NB4 (cell line): Measurements from ENCODE around the gene STXBP1.
A peak's percentile ranks its signal among the peaks of the same experiment; 100 is the strongest.

Experiments used
- DNase-seq: peaks from one replicate; pipeline ENCODE4 v3.0.0; 2010; ENCODE audit warnings: low read depth
- H3K4me3 ChIP-seq: one replicate; pipeline ENCODE4 v1.5.1; 2011; ENCODE audit warnings: mild to moderate bottlenecking, low read depth, low read length, moderate library complexity
- CTCF ChIP-seq: IDR thresholded peaks from one replicate; pipeline ENCODE4 v1.5.1; 2012; ENCODE audit warnings: low read depth, low read length
- MAX ChIP-seq: IDR thresholded peaks from 2 replicates; pipeline ENCODE4 v1.6.1; 2011; ENCODE audit warnings: low read depth, low read length
- MYC ChIP-seq: IDR thresholded peaks from 2 replicates; pipeline ENCODE4 v1.6.1; 2011; ENCODE audit warnings: low read depth, low read length
- POLR2A ChIP-seq: IDR thresholded peaks from 2 replicates; pipeline ENCODE4 v1.6.1; 2011; ENCODE audit warnings: mild to moderate bottlenecking; ENCODE audit not compliant: insufficient read length; ENCODE audit errors: extremely low read depth

The STXBP1 gene

GRCh38 chr9:127566351-127567001 is 45.6 kb upstream of the STXBP1 start:
- no peak for DNase-seq
- no peak overlapping the region for H3K4me3 ChIP-seq
- TF ChIP-seq CTCF (no peak), MAX (no peak), MYC (no peak), POLR2A (no peak)

GRCh38 chr9:127567035-127567729 is 44.9 kb upstream of the STXBP1 start:
- peak overlapping the region; percentile 62 for H3K4me3 ChIP-seq
- TF ChIP-seq MAX (no peak), MYC (no peak), CTCF (no peak), POLR2A (no peak)
- peak; percentile 40 for DNase-seq

DNA sequence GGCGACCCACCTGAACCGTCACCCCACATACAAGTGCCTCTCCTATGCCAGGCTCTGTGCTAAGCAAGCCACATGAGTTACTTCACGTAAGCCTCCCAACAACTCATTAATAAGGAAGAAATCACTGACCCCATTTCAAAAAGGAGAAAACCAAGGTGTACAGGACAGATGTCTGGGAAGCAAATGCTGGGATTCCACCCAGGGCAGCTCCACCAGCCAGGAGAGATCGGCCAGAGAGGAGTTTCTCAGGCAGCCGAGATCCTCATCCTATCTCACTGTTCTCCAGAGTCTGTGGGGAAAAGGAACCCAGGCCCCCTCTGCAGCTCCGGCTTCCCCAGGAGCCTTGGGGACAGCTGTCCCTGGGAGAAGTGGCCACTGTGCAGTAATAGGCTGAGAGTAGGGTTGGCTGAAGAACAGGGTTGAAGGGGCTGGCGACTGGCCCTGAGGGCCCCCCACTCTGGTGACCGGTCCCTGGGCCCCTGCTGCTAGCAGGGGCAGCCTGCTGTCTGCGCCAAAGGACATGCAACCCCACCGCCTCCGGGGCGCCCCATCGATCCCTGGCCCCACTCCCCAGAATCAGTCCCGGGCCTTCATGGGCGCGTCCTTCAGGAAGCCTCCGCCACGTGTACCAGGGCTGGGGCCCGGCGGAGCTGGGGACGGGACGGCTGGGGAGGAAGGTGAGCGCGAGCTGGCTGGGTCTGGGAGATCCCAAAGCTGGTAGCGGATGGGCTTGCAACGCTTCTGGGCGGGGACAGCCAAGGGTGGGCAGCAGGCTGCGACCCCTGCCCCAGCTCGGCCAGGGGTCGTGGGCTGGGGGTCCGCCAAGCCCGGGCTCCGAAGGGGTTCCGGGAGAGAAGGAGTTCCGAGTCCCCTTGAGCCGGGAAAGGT is 44.1 kb upstream of the STXBP1 start:
- peak overlapping the region; percentile 62 for H3K4me3 ChIP-seq
- peak; percentile 54 for DNase-seq
- peak; percentile 24; the same call in 1 of the 2 replicates for TF ChIP-seq MYC
- TF ChIP-seq POLR2A: no peak
- peak; percentile 33; the same call in 1 of the 2 replicates for TF ChIP-seq MAX
- no peak for TF ChIP-seq CTCF

DNA sequence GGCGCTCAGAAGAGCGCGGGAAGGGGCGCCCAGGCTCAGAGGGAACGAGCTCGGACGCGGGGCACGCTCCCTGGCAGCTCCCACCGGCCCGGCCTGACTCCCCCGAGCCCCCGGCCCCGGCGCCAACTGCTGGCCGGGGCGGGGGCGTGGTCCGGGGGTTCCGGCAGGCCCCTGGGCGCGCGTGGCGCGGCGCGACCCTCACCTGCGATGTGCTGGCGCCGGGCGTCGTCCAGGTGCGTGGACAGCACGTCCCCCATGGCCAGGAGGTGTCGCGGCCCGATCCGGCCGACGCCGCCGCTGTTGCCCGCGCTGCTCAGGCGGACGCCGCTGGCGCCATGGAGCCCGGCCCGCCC is 43.5 kb upstream of the STXBP1 start:
- peak overlapping the region; percentile 62 for H3K4me3 ChIP-seq
- TF ChIP-seq CTCF (no peak), MAX (no peak), MYC (no peak), POLR2A (no peak)
- peak; percentile 38 for DNase-seq

- TF ChIP-seq POLR2A (peak; percentile 33), CTCF (no peak), MAX (no peak), MYC (no peak)
- H3K4me3 ChIP-seq: peak overlapping the region; percentile 62
- DNase-seq: peak; percentile 86
These were observed 42.8 kb upstream of the STXBP1 start for GRCh38 chr9:127568971-127569885.
